Middle frontal gyrus (tissue), 1 donor: ENCODE results near the gene CD93.

Experiments used
- DNase-seq: peaks from one replicate; pipeline ENCODE4 v3.0.0-alpha.2; 2015; ENCODE audit warnings: low spot score; ENCODE audit errors: extremely low spot score

Gene CD93

DNA sequence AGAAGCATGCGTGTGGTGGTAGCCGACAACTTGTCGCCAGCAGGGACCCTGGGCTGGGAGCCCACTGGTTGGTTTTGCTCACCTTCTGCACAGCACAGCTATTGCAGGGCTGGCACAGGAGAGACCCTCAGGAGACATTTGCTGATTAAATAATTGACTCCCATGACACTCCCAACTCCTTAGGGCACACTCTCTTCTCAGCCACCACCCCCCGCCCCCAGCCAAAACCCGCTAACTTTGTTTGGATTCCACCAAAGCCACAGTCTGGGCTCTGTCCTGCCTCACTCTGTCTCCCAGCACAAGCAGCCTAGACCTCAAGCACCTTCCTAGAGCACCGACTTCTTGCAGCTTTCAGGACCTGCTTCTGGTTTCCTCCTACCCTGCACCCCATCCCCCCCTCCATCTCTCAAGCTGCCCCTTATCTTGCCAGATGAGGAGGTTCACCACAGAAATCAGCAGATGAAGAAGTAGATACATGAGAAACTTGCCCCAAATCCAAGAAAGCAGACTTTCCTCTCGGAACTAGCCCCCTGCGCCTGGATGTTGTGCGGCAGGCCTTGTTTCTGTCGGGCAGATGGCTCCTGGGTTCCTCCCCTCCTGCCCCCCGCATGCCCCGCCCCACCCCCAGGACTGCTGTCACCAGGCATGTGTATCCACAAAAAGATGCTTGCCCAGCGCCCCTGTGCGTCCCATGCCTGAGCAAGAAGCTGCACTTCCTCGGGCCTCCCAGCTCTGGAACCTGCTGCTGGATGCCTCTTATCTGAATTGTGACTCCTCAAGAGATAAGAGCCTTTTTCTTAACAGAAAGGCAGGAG is 35.0 kb upstream of the CD93 start:
- no peak for DNase-seq

DNA sequence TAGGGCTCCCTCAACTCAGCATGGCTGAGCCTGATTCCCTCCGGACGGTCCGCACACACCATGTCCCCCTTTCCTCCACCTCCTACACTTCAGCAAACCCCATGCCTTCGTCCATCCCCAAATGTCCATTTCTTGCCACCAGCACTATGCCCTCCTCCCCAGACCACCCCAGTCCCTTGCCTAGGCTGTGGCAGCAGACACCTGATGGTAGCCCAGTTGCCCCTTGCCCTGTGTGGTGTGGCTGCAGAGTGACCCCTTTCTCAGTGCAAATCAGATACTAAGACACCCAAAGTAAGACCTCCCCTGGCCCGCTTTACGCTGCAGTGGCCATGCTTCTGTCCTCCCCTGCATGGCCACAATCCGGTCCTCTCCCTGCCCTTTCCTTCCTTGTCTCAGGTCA is 34.1 kb upstream of the CD93 start:
- no peak for DNase-seq

DNA sequence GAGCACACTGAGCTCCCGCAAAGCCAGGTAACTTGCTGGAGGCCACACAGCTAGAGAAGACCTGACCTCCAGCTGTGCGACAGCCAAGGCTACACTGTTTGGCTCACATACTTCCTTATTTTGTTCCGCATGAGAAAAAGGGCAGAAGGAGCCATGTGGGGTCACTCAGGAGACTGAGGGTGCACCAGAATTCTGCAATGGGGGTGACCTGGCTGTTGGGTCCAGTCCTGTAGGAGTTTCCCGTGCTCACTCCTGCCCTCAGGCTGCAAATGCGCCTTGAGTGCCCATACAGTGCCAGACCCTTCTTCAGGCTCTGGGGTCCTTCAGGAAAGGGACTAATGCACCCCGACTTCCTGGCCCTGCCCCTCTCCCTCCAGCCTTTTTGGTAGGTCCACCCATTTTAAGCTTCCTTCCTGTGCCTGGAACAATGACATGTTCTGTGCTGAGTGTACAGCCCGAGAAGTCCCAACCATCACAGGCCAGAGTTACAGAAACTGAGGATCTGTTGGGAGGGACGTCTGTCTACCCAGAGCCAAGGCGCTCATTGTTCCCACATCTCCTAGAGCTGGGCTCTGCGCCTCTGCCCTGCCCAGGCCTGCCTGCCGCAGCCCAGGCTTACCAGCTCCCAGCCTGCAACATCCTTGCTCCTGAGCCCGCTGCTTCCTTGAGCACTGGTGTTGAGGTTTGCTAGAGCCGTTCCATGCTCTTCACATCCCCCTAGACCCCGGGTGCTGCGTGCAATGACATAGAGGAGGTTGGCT is 33.5 kb upstream of the CD93 start:
- no peak for DNase-seq

DNA sequence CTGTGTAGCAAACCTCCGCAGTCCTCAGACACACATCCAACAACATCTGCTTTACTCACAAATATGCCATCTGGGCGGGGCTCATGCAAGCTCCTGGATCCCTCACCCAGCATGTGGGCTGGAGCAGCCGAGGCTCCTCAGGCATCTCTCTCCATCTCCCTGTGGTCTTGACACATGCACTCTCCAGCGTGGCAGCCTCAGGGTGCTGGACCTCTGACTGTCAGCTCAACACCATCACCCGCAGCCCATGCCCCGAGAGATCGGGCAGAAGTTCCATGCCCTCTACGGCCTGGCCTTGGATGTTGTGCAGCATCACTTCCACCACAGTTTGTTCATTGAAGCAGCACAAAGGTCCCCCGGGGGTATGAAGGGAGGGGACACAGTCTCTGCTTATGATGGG is 32.6 kb upstream of the CD93 start:
- no peak for DNase-seq

DNA sequence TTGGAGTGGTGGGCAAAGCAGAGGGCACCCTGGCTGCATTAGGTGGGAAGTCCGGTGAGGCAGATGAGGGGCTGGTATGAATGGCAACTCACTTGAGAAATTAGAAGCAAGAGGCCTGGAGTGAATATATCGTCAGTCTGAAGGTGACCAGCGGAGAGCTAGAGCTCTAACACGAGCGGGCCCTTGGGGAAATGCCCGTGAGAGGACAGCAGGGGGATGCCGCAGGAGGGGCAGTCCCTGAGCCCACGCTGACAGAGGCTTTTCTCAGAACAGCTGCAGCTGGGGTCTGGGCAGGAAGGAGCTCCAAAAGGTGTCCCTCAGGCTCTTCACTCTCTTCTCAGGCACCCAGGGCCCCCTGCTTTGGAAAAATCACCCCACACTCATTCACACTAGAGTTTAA is 32.0 kb upstream of the CD93 start:
- no peak for DNase-seq

GRCh38 chr20:23117738-23118137 is 31.6 kb upstream of the CD93 start:
- no peak for DNase-seq

GRCh38 chr20:23116311-23117089 is 30.4 kb upstream of the CD93 start:
- no peak for DNase-seq

DNA sequence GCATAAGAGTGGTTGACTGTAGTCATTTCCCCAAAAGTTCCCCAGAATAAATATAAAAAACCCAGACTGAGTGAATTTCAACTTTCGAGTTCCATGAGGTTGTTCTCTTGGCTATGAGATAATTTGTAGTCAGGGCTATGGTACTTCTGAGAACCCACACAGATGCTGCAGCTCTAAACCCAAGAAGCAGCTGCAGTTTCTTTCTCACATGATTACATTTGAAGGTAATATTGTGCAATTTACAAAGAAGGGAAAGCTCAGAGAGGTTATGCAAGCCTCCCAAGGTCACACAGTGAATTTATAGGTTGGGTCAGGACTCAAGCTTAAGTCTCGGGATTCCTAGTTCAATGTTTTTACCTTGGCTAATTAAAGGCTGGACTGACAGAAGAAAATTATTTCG is 29.7 kb upstream of the CD93 start:
- no peak for DNase-seq

DNA sequence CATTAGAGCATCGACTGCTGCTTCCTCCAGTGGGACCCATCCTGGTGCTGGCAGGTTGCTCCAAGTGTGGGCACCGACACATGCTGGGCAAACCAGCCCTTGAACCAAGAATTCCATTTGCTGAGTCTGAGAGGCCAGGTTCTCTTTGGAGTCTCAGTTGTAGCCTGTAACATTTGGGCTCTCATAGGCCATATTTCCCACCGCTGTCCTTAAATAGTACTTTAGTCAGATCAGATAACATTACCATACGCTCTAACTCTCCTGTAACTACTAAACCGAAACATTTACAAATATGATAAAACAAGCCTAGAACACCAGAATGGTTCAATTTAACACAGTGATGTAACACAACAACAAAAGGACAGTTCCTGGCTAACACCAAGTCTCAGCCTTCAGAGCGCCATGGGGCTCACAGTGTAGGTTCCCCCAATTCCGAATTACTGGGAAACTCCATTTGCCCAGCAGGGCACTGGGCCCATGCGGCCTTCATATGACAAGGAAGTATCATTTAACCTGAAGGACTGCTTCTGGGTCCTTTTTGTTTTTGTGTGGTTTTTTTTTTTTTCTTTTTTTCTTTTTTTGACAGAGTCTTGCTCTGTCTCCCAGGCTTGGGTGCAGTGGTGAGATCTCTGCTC is 28.4 kb upstream of the CD93 start:
- no peak for DNase-seq

DNA sequence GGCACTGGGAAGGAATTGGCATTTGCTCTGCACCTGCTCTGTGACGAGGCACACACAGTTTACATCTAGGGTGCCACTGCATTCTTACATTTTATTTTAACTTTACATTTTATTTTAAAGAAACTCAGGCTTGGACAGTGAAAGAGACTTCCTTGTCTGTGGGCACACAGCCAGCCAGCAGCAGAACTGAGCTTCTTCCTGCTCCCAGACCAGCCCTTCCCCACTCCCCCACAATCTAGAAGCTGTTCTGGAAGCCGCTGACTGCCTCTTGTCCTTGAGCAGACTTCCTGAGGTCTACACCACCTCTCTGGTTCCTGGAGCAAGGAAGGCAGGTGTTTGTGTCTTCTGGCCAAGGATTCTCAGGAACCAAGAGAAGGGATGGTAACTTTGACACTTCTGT is 27.9 kb upstream of the CD93 start:
- DNase-seq, result no peak

- DNase-seq, result no peak
Measured at GRCh38 chr20:23112595-23112994, 26.5 kb upstream of the CD93 start.

GRCh38 chr20:23111944-23112342 is 25.8 kb upstream of the CD93 start:
- no peak for DNase-seq

DNA sequence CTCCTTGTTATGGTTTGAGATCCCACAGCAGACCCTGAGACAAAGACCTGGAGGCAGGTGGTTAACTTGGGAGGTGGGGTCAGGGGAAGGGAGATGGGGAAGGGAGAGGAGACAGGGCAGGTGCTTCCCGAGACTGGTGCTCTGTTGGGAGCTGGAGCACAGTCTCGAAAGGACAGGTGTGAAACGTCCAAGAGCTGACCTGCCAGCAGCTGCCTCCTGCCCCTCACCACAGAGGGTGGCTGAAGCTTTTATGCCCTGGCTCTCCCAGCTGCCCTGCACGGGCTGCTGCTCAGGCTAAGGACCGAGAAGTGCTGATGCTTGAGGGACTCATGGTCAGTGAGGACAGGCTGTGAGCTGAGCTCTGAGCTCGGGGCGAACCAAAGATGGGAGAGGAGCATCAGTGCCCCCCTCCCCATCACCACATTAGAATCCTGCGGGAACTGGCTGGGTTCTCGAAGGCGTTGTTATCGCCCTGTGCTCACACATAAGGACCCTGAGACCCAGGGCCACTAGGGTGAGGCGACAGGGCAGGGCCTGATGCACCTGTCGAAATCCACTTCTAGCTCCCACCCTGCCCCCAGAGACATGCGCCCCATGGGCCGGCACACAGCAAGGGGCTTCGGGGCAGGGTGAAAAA is 25.3 kb upstream of the CD93 start:
- DNase-seq, result no peak

GRCh38 chr20:23108871-23109270 is 22.7 kb upstream of the CD93 start:
- DNase-seq, result no peak

DNA sequence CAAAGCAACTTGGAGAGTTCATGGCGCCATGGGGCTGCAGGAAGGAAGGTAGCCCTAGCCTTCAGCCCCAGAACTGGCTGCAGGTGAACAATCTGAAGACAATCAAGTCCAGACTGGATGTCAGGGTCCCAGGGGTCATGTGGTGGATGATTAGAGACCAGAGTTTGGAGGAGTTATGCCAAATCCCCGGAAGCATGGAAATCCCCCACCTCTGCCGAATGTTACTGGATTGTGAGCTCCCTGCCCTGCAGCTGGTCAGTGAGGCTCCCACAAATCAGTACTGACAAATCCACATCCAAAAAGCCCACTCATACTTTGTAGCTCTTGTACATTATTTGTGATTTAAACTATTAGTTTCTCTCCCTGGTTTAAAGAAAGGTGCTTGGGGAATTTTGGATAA is 21.3 kb upstream of the CD93 start:
- DNase-seq, result no peak

DNA sequence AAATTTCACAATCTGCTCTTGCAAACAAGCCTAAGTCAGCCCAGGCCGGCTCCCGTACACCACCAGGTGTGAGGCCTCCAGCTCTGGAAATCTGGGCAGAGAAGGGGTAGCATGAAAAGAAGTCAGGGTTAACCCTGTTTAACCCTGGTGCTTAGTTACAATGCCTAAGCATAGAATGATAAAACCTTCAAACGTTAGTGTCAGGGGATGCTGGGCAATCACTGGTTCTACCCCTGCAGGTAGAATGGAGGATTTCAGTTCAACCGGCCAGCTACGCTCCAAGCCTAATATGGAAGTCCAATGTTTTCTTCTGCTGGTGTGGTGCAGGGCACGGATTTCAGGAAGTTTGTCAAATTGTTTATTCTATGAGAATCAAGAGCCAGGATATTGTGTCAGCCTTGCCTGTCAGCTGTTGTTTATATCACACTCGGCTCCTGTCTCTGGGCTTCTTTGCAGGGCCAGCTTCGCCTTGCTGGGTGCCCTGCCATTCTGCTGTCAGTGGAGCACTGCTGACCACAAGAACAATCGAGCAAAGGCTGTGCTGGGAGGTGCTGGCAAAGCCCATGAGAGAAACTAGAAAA is 20.2 kb upstream of the CD93 start:
- DNase-seq, result no peak

DNA sequence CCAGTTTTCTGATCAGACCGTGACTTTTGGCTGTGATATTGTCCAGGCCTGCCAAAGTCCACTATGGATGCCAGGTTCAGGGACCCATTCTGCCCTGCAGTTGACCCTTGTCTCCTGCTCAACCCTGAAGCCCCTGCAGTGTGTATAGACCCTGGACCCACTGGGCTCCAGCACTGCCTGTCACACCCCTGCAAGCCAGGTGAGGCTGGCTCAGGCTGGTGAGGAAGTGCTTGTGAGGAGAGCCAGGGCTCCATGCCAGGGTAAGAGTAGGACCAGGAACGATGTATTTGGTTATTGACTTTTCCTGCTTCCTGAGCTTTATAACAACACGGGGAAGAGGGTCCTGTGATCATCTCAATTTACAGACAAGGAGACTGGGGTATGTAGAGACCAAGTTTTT is 19.1 kb upstream of the CD93 start:
- no peak for DNase-seq

DNA sequence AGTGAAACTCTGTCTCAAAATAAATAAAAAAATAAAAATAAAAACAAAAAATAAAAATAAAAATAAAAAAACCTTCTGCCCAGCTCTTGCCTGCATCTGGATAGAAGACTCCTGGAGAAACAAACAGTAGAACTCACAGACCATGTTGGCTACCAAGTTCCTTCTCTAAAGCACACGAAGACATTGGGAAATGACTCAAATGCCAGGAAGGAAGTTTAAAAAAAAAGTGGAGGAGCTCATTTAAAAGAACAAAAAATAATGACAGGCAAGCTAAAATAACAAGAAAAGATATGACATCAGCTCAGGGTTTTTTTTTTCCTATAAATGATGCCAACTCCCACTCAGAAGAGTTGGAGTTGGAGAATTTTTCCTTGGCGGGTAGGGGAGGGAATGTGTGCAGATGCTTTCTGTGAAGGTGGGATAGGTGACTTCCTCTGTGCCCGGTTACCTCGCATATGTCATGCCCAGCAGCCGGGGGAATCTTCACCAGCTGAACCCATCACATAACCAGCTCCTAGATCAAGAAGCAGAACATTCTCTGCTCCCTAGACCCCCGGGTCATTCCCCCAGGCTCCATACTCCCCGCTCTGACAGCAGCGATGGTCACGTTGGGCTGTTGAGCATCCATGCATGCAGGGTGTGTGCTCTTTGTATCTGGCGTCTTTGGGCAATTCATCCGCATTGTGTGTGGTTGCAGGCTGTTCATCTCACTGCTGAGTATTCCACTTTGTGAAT is 17.3 kb upstream of the CD93 start:
- no peak for DNase-seq

DNA sequence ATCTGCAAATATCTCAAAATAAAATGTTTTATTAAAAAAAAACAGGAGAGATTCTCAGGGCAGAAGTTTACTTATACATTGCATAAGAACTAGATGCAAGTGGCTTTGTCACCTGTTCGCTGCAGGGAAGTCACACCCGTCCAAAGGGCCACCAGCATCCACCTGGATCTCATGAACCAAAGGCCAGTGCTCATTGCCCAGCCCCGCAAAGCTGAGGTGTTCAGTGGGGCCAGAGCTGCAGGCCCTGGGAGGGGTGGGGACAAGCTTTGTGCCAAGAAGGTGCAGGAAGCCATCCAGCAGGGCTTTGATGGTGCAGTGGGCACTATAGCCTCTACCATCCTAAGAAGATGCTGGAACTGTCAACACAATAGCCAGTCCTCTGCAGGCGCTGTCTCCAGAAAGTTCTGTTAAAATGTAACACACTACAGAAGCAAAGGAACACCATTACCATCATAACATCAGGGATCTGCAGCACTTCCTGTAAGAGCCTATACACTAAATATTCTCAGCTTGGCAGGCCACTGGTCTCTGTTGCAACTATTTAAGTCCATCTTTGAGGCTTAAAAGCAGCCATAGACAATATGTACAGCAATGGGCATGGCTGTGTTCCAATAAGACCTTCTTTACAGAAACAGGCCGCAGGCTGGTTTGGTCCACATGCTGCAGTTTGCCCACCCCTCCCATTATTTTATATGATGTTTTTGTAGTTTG is 15.7 kb upstream of the CD93 start:
- no peak for DNase-seq

GRCh38 chr20:23100720-23101107 is 14.6 kb upstream of the CD93 start:
- no peak for DNase-seq
